NCI-H1105 (cell line): Measurements from ENCODE around the gene KLF15.

ENCODE experiments used
- DNase-seq: peaks from one replicate; lab custom pipeline; 2025; lab: John Stamatoyannopoulos, UW

KLF15 gene

DNA sequence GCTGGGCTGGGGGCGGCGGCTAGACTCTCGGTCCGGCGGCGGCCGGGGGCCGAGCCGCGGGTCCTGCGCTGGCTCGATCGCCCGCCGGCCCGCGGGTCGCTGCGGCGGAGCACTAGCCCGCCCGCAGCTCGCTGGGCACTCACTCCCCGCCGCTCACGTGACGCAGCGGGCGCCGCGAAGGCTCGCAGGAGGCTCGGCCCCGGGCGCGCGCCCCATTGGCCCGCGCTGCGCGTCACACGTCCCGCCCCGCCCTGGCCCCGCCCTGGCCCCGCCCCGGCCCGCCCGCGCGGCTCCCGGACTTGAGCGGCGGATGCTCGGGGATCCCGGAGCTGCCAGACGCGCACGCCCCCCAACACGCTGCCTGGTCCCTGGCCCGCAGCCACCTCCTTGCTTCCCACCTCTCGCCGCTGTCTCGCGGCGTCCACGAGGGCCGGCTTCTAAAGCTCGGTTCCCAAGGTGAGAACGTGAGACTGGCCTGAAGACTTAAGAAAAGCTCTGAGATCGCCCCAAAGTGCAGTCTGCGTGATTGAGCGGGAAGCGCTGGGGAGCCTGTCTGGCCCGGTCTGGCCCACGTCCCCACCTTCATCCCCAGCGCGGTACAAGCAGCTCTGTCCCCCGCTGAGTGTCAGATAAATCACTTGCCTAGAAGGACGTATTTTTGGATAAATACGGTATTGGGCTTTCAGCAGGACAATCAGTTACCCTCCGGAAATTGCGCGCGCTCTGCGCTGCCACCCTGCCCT, at the start of gene KLF15:
TSS of gene KLF15 (minus strand) at position 114 of the 743 bp plus-strand sequence. CDS start 4,486 bp downstream, outside the sequence.
- DNase-seq: peak; percentile 91

DNA sequence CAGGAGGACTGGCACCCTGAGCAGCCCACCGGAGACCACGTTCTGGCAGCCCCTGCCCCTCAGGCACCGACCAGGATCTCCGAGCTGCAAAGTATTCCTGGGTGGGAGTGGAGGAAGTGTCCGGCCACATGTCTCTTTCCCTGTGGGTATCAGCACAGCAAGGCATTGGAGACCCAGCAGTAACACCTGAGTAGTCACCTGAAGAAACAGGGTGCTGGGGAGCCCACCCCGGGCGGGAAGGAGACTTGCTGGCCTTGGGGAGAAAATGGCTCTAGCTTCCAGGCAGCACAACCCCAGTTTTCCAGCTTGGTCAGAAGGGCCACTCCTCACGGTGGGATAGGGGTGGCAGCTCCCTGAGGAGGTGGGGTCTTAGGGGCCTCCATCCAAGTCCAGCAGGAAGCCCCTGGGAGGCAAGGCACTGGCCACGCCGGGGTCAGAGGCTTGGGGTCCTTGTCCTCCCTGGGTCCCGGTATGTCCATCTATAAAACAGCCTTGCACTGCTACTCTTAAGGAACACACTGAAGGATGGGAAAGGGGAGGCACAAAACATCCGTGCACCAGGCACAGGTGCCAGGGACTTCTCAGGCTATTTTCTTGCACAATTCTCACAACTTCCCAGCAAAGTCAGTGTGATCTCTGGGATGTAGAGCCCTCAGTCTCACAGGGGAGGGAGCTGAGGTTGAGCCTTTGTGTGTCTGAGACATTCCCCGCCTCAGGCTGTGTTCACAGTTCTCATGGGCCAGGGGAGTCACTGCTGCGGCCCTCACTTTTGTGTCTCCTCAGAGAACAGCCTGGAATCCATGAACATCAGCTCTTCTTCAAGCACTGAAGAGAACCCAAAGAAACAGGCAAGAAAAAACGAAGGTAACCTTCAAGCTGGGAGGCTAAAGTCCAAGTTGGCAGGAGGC, 49.4 kb upstream of the KLF15 start:
- DNase-seq: no peak

DNA sequence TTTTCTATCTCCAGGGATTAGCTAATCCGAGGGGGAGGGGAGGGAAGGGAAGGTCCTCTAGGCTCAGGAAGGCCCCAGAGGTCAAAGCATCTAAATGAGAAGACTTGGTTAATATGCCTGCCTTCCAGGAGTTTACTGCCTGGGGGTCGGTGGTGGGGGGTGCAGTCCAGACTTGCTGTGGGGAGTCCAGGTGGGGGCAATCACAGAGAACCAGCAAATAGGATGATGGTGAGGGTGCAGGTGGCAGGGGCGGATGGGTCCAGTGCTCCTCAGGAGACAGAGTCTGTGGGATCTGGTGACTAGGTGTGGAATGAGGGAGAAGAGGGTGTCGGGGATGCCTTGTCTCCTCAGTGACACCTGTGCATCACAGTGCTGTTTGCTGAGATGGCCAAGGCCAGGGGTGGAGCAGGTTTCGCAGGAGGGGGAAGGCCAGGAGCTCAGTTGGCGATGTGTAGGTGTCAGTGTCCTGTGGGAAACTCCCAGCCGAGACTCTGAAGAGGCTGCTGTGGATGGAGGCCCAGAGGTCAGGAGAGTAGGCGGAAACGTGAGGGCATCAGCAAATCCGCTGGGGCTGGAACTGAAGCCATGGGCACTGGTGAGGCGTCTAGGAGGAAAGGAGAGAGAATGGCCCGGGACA, 45.6 kb upstream of the KLF15 start:
- DNase-seq: no peak

DNA sequence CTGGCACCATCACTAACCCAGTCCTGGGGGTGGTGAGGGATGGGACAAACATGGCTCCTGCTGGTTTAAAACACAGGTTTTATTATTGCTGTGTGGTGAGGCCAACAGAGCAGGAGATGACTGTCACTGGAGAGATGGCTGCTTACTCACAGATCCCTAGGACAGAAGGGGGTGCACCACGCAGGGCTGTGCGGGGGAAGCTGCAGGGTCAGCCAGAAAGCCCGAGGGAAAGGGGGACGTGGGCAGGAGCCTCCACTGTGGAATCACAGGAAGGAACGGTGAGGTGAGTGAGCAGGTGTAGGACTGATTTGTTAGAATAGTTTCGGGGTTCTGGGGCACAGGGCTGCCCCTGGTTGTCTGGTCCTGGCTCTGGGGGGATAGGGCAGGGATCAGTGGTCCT, 45.0 kb upstream of the KLF15 start:
- DNase-seq: no peak

DNA sequence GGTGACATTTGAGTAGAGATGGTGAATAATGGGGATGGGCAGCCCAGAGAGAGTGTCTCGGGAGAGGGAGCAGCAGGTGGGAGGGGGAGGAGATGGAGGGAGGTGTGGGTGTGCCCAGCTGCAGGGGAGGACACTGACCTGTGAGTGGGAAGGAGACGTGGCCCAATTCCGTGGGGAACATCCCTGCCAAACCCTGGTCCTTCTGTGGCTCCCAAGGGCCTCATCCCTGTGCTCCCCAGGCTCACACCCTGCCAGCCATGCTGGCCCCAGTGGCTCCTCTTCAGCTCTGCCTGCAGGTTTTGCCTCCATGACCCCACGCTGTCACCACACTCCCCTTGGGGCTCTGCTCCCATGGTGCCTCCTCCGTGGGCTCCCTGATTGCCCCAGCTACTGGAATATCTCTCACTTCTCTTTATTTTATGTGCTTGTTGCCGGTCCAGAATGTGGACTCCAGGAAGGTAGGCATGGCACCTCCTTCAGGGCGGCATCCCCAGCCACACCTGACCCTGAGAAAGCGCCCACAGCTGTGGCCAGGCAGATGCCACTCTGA, 44.5 kb upstream of the KLF15 start:
- no peak for DNase-seq

DNA sequence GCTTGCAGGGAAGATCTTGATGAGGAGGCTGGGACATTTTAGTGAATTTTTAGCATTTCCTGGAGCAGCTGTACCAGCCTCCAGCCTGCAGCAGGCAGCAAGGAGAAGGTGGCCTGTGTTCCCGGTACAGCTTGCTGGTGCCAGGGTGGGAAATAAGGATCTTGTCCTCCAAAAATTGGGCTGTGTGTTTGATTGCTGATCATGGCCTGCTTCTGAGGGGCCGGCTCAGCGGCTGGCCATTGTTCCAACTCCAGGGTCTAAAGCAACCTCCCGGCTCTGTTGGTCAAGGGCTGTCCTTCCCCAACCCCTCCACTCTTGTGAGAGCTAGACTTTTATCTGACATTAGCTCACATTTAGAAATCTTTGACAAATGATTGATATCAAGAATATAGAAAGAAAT, 42.5 kb upstream of the KLF15 start:
- DNase-seq: no peak

DNA sequence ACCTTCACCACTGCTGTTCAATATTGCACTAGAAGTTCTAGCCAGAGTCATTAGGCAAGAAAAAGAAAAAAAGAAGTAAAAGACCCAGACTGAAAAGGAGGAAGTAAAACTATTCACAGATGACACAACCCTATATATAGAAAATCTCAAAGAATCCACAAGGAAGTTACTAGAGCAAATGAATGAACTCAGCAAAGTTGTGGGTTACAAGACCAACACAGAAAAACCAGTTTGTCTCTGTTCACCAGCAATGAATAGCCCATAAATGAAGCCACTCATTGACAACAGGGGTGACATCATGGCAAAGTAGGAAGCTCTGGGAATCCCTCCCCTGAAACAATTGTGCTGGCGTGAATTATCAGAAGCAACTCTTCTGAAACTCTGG, 42.1 kb upstream of the KLF15 start:
- DNase-seq: no peak

DNA sequence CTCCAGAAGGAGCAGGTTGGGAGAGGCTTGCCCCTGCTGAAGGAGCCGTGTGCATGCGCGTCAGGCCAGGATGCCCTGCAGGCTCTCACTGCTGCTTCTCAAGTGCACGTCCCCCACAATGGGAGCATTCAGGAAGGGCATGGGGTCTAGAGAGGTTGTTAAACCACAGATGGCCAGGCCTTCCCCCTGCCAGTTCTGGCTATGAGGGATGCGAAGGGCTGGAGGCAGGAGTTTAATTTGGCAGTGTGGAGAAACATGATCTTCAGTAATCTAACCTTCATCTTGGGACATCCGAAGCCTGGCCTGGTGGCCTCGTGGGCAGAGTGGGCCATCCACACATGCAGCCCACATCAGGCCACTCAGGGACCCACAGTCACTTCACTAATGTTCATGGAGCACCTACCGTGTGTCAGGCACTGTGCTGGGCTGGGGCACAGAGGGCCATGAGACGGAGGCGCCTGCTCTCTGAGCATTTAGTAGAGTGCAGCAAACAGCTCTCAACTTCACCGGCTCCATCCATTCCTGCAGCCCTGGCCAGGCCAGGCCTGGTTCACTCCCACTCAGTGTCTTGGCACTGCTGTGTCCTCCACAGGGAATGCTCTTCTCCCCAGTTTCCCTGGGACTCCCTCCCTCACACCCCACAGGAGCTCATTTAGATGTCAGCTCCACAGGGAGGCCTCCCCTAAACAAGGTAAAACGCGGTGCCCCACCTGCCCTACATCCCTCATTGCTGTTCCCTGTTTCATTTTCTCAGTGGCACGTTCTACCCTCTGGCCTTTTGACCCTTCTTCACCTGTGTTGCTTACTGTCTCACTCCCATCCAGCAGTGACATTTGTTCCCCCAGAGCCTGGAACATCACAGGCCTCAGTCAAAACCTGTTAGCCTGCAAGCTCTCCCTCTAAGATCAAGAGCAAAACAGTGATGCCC, 41.5 kb upstream of the KLF15 start:
- no peak for DNase-seq

DNA sequence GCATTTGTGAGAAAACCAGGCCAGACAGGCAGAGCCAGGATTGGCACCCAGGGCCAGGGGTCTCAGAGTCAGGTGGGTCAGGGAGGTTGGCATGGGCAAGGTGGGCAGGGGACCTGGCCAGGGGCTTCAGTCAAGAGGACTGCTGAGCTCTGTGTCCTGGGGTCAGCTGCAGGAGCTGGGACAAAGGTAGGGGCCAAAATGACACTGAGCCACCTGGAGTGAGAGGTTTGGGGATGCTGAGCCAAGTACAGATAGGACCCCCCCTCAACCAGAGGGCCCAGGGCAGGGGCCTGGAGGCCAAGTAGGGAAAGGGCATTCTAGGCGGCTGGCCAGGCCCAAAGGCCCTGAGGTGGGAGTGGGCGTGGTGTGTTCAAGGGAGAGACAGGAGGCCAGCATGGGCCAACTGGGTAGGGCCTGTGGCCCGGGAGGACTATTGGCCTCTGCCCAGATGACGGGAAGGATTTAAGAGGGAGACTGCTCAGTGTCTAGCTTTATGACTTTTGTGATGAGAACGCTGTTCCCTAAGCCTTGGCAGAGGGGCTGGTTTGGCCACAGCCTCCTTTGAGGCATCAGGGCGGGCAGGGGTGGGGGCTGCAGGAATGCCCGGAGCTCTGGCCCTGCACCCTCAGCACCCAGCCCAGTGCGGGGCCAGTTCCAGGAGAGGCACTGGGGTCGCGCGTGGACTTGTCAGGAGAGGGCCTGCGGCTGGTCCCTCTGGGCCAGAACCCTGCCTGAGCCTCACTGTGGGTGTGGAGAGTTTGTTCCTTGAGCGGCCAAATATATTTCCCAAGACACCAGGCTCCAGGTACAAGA, 40.6 kb upstream of the KLF15 start:
- DNase-seq: no peak

DNA sequence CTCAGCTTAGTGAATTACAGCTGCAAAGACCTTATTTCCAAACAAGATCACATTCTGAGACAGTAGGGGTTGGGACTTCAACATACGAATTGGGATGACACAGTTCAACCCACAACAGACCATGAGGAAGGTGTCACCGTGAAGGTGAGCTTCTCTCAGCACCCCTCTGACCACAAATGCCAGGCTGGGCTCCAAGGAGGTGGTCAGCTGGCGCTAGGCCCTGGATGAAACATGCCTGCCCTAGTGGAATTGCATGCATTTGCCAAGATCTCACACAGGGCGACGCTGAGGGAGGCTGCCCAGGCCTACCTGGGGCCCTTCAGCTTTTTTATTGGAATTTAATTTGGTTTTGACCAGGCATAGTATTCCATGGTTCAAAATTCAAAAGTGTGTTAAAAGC, 39.3 kb upstream of the KLF15 start:
- no peak for DNase-seq

DNA sequence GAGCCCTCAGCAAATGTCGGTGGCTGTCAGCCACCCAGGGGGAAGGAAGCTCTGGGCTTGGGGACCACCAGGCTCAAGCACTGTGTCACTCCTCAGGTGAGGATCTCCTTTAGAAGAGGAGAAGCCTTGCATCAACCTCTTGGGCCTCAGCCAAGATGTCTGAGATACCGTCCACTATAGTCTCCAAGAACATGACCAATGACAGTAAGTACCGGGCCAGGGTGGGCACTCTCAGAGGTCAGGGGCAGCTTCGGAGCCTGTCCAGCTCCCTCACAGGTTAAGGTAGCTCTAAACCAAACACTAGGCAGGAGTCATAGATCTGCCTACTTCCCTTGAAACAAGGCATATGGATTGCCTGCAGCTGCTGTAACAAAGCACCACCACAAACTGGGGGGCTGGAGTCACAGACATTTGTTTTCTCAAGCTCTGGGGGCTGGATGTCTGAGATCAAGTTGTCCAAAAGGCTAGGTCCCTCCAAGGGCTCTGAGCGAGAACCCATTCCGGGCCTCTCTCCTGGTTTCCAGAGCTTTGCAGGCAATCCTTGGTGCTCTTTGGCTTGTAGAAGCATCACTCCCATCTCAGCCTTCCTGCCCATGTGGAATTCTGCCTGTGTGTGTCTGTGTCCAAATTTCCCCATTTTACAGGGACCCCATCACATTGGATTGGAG, 38.8 kb upstream of the KLF15 start:
- no peak for DNase-seq

DNA sequence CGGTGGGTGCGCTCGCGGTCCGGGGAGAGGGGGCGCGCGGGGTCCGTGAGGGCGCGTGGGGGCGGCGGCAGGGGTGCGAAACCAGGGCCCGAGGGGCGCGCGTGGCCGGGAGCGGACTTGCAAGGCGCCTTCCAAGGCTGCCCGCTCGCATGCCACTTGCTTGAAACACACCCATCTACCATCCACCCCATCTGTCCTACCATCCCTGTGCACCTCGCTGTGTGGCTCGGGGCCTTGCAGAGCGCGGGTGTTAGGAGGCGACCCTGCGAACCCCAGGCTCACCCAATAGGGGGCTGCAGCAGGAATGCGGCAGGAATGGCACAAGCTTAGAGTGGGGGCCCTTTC, 37.7 kb upstream of the KLF15 start:
- DNase-seq: no peak

DNA sequence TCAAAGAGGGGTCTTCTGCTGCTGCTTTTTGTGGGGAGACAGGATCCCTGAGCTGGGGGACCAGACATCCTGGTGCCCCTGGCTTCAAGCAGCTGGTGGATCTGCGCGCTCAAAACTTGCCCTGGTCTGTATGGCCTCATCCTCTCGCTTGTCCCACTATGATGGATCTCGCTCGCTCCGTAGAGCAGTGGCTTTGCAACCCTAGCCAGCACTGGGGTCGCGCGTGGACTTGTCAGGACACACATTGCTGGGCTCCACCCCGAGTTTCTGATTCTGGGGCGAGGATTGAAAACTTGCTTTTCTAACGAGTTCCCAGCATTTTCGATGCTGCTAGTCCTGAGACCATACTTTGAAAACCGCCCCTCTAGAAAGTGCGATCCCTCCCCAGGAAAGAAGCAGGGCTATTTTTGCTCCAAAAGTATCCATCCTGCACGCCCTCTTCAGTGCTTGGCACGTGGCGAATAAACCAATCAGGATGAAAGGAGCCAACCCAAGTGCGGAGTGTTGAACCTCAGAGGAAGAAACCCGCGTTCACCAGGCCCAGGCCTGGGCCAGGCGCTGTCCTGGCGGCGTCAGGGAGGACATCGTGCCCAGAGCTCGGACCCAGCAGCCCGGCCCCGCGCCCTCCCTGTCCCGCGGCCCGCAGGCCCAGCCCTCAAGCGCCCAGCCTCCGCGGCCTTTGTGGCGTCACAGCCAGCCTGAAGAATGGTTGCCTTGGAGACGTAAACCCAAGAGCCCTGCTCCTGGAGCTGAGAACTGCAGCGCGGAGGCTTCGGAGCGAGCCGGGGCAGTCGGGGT, 37.2 kb upstream of the KLF15 start, which contains the start of gene CFAP100:
TSS of gene CFAP100 (plus strand) at position 731 of the 798 bp plus-strand sequence. CDS start 1,092 bp downstream, outside the sequence.
- peak; percentile 8 for DNase-seq

DNA sequence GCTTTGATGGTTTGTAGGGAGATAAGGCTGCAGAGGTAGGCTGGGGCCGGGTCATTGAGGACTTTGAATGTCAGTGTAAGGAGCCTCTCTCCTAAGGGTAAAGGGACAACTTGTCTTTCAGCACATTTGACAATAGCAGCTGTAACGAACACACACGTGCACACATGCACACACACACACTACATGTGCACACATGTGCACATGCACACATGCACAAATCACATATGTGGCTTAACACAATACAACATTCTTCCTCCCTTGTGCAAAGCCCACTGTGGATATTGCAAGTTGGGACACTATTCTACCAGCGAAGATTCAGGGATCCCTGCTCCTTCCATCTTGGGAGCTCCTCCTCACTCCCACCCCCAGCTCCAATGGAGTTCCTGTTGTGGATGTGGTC, 36.4 kb upstream of the KLF15 start:
- DNase-seq: no peak

DNA sequence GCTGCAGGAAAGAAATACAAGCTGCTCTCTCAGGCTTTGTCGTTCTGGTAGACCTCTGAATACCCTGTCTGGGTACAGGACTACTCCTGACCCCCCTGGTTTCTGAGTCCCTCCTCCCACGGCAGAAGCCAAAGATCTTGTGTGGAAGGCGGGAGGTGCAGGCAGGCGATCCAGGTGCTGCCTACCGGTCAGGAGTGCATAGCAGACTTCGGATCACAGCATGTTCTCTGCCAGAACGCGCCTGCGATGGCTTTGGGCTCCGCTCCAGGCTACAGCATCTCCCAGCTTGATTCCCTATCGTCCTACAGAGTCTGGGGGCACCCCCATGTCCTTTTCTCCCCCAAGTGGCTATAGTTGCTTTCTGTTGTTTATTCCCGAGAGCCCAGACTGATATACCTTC, 35.0 kb upstream of the KLF15 start:
- no peak for DNase-seq

DNA sequence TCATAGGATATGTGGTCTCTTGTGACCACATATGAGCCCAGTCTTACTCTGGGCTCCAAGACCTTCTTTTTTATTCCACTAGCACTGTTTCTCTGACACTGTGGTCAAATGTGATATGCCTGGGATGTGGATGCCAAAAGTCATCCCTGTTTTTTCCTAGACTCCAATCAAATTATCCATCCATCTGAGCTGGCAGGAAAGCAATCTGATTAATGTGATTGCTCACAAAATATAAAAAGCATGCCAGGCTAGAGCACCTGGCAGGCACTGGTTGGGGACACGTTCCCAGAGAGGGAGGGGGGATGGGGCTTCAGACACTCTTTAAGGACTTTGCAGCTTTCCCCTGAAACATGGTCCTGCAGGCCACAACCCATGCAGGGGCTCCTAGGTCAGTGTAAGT, 34.4 kb upstream of the KLF15 start:
- DNase-seq: no peak

DNA sequence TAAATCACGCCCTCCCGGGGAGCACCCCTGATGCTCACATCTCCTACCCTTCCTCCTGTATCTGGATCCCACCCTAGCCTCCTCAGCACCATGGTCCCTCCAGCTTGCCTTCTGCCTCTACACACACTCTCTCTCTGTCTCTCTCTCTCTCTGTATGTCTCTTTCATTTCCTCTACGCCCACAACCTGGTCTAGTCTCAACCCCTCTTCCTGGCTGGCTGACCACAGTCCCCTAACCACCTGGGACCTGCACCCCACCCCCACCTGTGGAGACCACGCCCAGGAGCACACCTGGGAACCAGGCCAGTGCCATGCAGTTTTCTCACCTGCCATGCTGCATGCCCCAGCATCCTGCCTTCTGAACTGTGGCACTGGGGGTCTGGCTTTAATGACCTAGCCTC, 33.5 kb upstream of the KLF15 start:
- DNase-seq: no peak

DNA sequence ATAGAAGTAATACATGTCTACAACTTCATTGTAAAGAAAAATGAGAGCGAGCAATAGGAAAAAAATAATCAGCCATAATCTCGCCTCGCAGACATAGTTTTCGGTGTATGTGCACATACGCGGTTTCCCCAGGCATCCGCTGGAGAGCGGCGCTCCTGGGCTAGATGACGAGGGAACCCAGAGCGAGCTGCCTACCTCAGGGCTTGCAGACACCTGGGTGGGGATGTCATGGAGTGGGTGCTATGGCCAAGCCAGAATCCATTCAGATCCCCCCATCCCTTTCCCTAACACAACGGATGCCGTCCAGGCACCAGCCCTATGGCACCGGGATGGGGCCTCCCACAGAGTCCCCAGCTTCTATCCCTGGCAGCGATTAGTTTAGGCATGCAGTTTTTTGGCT, 33.0 kb upstream of the KLF15 start:
- DNase-seq: no peak

DNA sequence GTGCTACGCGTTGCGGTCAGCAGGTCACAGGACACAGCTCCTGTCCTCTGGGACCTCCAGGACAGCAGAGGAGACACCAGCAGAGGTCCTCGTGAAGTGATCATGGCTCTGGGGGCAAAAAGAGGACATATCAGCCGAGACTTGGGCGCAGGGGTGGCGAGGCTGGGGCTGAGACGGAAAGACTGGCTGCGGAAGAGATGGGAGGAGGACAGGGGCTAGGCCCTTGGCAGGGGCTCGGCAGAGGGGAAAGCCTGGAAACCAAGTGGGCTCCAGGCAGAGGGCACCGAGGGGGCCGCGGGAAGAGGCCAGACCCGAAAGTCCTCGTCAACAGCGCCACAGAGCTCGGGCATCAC, 32.6 kb upstream of the KLF15 start:
- DNase-seq: no peak
